Ovary (tissue), 9 donors: ENCODE measurements around the gene CHST4. TPM values are rescaled to one million over a fixed set of nuclear protein-coding genes. Genes with fewer than 3 reads are reported as not detected.
"Not testable (repeated sequence)": the region's sequence is repeated elsewhere in the genome, so short reads cannot be mapped to it uniquely, and the experiment has no call there.

ENCODE experiments used
- DNase-seq, 5 donors: peaks; one replicate each; pipeline ENCODE4 v3.0.0-alpha.2; 2019 to 2020
- H3K27ac ChIP-seq, 2 donors: fragments of 200-600 bp; one replicate each; pipeline versions ENCODE4 v1.5.1 to v1.8.0; 2019 to 2022
- H3K27me3 ChIP-seq: fragments of 200-600 bp; one replicate; pipeline ENCODE4 v1.8.0; 2022
- H3K36me3 ChIP-seq: fragments of 200-600 bp; sonication (generic); one replicate; pipeline ENCODE4 v1.5.1; 2019
- H3K4me1 ChIP-seq: one replicate; pipeline ENCODE4 v1.8.1; 2013; ENCODE audit warnings: mild to moderate bottlenecking, moderate library complexity; ENCODE audit not compliant: insufficient read depth
- H3K4me3 ChIP-seq: fragments of 200-600 bp; sonication (generic); one replicate; pipeline ENCODE4 v1.5.1; 2017
- H3K9me3 ChIP-seq, 2 donors: fragments of 200-600 bp in 1 of 2; sonication (generic) in 1 of 2; one replicate each; pipeline versions ENCODE4 v1.5.1 to v1.8.1; 2013 to 2019; ENCODE audit warnings: mild to moderate bottlenecking in 1 of 2, moderate library complexity in 1 of 2
- EP300 ChIP-seq: sonication (generic); formaldehyde crosslinking; IDR thresholded peaks from one replicate; pipeline ENCODE4 v1.6.1; 2017; ENCODE audit warnings: antibody characterized with exemption
- POLR2A ChIP-seq: fragments of 450-650 bp; IDR thresholded peaks from one replicate; pipeline ENCODE4 v1.6.1; 2017; ENCODE audit warnings: antibody characterized with exemption, mild to moderate bottlenecking, moderate library complexity
- WGBS, 3 donors: extraction: QIAGEN DNeasy Blood & Tissue Kit in 1 of 3; methylation state at CpG; one replicate each; pipeline versions ENCODE4 v1.1.5 to v1.1.7; 2013 to 2017; 5-methylcytosine and 5-hydroxymethylcytosine counted together
- intact Hi-C, 4 donors: fragments of 100-400 bp; cut with DNase I; formaldehyde crosslinking; loops; one replicate each; pipeline versions ENCODE4 v1.11.0 to v1.15.1; 2022 to 2023
- polyA plus RNA-seq, 2 donors: library from polyadenylated mRNA; stranded (reverse); fragments of 200-250 nt in 1 of 2; fragments of 350-450 nt in 1 of 2; fragmentation: Illumina TruSeq in 1 of 2; extraction: RNeasy Lipid Tissue Mini Kit (QIAGEN cat#74804) in 1 of 2; gene quantifications; one replicate each; pipeline ENCODE4 v1.2.3, GENCODE V29; 2013 to 2014
- total RNA-seq, 7 donors: library from RNA; depleted of rRNA in 2 of 7; stranded (reverse); fragments of >200 nt in 2 of 7; fragmentation: NEBNext Ultra II Directional in 3 of 7; extraction: Animal tissue kit (Norgen Biotek cat#: 25700) in 3 of 7; gene quantifications; one replicate each; pipeline versions ENCODE4 v1.1.0 to v1.2.4, GENCODE V29; 2016 to 2023
- TF ChIP-seq, protein P1 (sequence below), 3 donors: fragments of 450-650 bp in 2 of 3; fragments of 200-600 bp in 1 of 3; IDR thresholded peaks; one replicate each; pipeline versions ENCODE4 v1.5.1 to v1.8.0; 2016 to 2022; ENCODE audit warnings: antibody characterized with exemption in 3 of 3, mild to moderate bottlenecking in 1 of 3
- donor health status: DM: no; HTN: no; CAD: no; lungs with moderate emphysema.
- donor health status: DM: no; HTN: no; CAD: no.
- donor health status: Bipolar disorder and iron deficiency.
- donor health status: DM: yes; HTN: yes; CAD: no.
- donor health status: DM: no; HTN: no; CAD: no.
- donor health status: DM: yes; HTN: yes; CAD: no.

Gene CHST4
- total and polyA plus RNA-seq, 9 donors = 0.05 to 4.0 (median 0.43) TPM; not detected in 3

DNA sequence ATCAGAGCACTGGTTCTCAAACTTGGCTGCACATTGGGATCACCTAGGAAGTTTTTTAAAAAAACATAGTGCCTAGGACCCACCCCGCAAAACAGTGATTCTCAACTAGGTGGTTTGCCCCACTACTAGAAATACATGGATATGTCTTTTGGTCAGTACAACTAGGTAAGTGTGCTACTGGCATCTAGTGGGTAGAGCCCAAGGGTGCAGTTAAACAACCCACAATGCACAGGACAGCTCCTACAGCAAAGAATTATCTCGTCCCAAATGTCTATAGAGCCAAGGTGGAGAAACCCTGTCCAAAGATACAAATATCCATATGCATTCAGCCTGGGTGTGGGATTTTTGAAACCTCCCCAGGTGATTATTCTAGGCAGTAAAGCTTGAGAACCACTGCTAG lies 25.3 kb upstream of the CHST4 start:
- H3K4me1 ChIP-seq = no peaks in the 10 kb centered on the region
- DNase-seq = no peak
- no peaks in the 10 kb centered on the region for H3K27me3 ChIP-seq
- H3K4me3 ChIP-seq = no peak overlapping the region
- H3K9me3 ChIP-seq = no peaks in the 10 kb centered on the region
- no peak overlapping the region for H3K27ac ChIP-seq
- WGBS, 3 donors = 74 to 83% (median 77%) methylated on average over 2 of the region's 2 CpGs
- no peaks in the 10 kb centered on the region for H3K36me3 ChIP-seq
- intact Hi-C loops = loop anchor here in 2 of 4 donors (5.0 kb wide), 1 partner anchor 89 kb away; no protein-coding TSS in a partner anchor
- TF ChIP-seq, protein P1, sequence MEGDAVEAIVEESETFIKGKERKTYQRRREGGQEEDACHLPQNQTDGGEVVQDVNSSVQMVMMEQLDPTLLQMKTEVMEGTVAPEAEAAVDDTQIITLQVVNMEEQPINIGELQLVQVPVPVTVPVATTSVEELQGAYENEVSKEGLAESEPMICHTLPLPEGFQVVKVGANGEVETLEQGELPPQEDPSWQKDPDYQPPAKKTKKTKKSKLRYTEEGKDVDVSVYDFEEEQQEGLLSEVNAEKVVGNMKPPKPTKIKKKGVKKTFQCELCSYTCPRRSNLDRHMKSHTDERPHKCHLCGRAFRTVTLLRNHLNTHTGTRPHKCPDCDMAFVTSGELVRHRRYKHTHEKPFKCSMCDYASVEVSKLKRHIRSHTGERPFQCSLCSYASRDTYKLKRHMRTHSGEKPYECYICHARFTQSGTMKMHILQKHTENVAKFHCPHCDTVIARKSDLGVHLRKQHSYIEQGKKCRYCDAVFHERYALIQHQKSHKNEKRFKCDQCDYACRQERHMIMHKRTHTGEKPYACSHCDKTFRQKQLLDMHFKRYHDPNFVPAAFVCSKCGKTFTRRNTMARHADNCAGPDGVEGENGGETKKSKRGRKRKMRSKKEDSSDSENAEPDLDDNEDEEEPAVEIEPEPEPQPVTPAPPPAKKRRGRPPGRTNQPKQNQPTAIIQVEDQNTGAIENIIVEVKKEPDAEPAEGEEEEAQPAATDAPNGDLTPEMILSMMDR (IDR thresholded peaks at IDR 0.05) = no peak
- TF ChIP-seq EP300 = no peak
- no peak for TF ChIP-seq POLR2A

DNA sequence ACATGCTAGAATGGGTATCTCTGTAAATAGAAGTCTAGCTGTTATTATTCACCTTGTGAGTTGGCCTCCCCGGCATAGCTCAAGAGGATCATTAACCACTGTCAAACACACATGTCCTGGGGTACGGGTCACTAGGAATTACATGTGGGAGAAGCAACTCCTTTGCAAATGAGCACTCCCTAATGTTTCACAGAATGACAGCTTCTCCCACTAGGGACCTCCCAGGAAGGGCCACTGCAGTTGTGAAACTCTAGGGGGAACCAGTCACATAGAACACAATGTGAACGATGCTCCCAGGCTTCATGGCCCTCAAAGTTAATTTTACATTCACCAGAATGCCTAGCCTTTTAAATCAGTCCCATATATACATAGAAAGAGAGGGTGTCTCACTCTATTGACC lies 24.7 kb upstream of the CHST4 start:
- TF ChIP-seq, protein P1 (IDR thresholded peaks at IDR 0.05) = no peak
- TF ChIP-seq POLR2A (no peak), EP300 (no peak)
- intact Hi-C loops = loop anchor here in 2 of 4 donors (5.0 kb wide), 1 partner anchor 89 kb away; no protein-coding TSS in a partner anchor
- 35 to 55% (median 44%) methylated on average over 3 of the region's 3 CpGs for WGBS, 3 donors

DNA sequence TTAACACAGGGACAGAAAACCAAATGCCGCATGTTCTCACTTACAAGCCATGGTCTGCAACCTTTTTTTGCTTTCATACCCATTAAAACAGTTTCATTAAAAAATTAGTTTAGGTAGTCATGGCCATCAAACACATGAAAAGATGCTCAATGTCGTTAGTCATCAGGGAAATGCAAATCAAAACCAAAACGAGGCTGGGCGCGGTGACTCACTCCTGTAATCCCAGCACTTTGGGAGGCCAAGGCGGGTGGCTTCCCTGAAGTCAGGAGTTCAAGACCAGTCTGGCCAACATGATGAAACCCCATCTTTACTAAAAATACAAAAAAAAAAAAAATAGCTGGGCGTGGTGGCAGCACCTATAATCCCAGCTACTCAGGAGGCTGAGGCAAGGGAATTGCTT lies 22.2 kb upstream of the CHST4 start:
- not testable (repeated sequence) for H3K36me3 ChIP-seq, H3K27ac ChIP-seq, DNase-seq, H3K4me1 ChIP-seq, H3K9me3 ChIP-seq, H3K4me3 ChIP-seq, H3K27me3 ChIP-seq
- intact Hi-C loops = loop anchor here in 2 of 4 donors (5.0 kb wide), 1 partner anchor 92 kb away; no protein-coding TSS in a partner anchor
- 77 to 80% (median 78%) methylated on average over 7 of the region's 7 CpGs for WGBS, 3 donors

More for the DNA sequence above, 24.7 kb upstream of the CHST4 start:
- no peaks in the 10 kb centered on the region for H3K36me3 ChIP-seq
- H3K4me1 ChIP-seq = no peaks in the 10 kb centered on the region
- DNase-seq = no peak
- H3K27me3 ChIP-seq = no peaks in the 10 kb centered on the region
- H3K4me3 ChIP-seq = no peak overlapping the region
- H3K27ac ChIP-seq = no peak overlapping the region
- no peaks in the 10 kb centered on the region for H3K9me3 ChIP-seq

DNA sequence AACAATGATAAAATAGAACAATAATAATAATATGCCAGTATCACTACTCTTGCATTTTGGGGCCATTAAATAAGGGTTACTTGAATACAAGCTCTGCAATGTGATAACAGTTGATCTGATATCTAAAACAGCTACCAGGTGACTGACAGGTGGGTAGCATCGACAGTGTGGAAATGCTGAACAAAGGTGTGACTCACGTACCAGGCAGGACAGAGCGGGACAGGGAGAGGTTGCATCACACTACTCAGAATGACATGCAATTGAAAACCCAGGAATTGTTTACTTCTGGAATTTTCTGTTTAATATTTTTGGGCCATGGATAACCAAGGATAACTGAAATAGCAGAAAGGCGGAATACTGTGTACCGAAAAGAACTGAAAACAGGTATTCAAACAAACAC lies 21.3 kb upstream of the CHST4 start:
- DNase-seq = no peak
- intact Hi-C loops = loop anchor here in 2 of 4 donors (5.0 kb wide), 1 partner anchor 93 kb away; no protein-coding TSS in a partner anchor
- TF ChIP-seq POLR2A (no peak), EP300 (no peak)
- TF ChIP-seq, protein P1 (IDR thresholded peaks at IDR 0.05) = no peak

DNA sequence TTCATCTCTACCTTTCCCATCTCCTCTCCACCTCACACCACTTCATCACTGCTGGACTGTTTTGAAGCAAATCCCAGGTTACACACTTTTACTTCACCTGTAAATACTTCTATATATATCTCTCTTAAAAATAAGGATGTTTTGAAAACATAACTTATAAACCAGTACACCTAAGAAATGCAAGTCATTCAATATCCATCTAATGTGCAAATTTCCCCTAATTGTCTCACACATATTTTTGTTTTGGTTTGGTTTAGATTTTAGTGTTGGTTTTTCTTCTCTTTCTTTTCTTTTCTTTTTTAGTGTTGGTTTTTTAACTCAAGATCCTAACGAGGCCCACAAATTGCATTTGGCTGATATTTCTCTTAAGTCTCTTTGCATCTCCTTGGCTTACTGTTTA lies 19.2 kb upstream of the CHST4 start:
- WGBS, 3 donors = 48 to 54% (median 54%) methylated on average over 1 of the region's 1 CpG
- Histone ChIP-seq H3K4me3 (no peak overlapping the region), H3K27ac (no peak overlapping the region), H3K27me3 (no peaks in the 10 kb centered on the region), H3K36me3 (no peaks in the 10 kb centered on the region), H3K9me3 (no peaks in the 10 kb centered on the region), H3K4me1 (no peaks in the 10 kb centered on the region)
- TF ChIP-seq EP300 (no peak), POLR2A (no peak)
- TF ChIP-seq, protein P1 (IDR thresholded peaks at IDR 0.05) = no peak
- intact Hi-C loops = no loop called here
- no peak for DNase-seq

More for the DNA sequence above, 21.3 kb upstream of the CHST4 start:
- Histone ChIP-seq H3K27me3 (no peaks in the 10 kb centered on the region), H3K9me3 (no peaks in the 10 kb centered on the region), H3K27ac (no peak overlapping the region), H3K4me1 (no peaks in the 10 kb centered on the region), H3K36me3 (no peaks in the 10 kb centered on the region), H3K4me3 (no peak overlapping the region)
- WGBS, 3 donors = 88 to 90% (median 89%) methylated on average over 5 of the region's 5 CpGs
